DLD1 (cell line): Measurements from ENCODE around the gene MORC2.

Source experiments
- in situ Hi-C: cut with HindIII; loops from 2 replicates; pipeline ENCODE4 v1.10.0; 2017; ENCODE audit warnings: low sequenced_read_pairs

MORC2 gene

GRCh38 chr22:30968015-30968923 is at the start of gene MORC2:
Gene MORC2 (minus strand): TSS chr22:30968774. CDS start chr22:30967889, 885 bp downstream.
- in situ Hi-C loops: no loop called here

GRCh38 chr22:31005535-31005934 is 37.0 kb upstream of the MORC2 start:
- in situ Hi-C loops: no loop called here

GRCh38 chr22:31001124-31001770 is 32.7 kb upstream of the MORC2 start:
- in situ Hi-C loops: no loop called here

DNA sequence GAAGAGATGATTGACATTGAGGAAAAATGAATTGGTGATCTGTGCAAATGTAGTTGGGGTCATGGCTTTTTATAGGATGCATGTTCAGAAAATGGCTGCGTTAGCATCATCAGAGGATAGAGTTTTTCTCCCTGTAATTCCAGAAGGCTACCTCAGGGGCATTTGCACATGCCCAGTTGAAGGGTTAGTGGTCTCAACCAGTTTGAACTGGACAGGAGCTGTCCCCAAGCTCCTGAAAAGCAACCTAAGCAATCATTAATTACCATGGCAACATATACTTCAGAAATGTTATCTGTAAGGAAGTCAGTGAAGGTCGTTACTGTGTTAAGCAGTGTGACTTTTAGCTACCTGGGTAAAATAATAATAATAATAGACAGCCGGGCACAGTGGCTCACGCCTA is 29.8 kb upstream of the MORC2 start:
- in situ Hi-C loops: no loop called here

DNA sequence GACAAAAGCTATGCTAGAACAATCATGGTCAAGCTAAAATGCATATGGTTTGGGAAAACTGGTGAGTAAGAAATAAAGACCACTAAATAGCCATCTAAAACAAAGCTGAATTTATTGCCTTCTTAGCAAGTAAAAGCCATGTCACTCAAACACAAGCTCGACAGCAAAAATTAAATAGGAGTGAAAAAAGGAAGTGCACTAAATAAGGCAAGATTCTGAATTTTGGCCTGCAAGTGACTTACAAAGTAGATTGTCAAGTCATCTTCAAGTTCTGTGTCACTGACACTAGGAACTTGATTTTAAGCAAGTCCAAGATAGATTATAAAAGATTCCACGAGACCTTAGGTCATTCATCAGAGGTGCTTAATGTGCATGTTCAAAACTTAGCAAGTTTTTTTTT is 27.9 kb upstream of the MORC2 start:
- in situ Hi-C loops: no loop called here

DNA sequence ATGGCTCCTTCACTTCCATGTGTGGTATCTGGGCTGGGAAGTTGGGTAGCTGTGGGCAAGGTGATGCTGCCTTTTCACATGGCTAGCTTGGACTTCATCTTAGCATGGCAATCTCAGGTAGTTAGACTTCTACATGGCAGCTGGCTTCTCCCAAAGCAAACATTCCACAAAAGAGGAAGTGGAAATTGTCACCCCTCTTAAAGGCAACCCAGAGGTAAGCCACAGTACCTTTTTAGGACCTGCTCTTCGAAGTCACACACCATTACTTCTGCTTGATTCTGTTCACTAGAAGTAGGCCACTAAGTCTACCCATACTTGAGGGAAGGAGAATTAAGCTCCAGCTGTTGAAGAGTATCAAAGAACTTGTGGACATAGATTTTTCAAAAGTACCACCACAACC is 26.4 kb upstream of the MORC2 start:
- in situ Hi-C loops: no loop called here

GRCh38 chr22:30992565-30992964 is 24.0 kb upstream of the MORC2 start:
- in situ Hi-C loops: no loop called here

DNA sequence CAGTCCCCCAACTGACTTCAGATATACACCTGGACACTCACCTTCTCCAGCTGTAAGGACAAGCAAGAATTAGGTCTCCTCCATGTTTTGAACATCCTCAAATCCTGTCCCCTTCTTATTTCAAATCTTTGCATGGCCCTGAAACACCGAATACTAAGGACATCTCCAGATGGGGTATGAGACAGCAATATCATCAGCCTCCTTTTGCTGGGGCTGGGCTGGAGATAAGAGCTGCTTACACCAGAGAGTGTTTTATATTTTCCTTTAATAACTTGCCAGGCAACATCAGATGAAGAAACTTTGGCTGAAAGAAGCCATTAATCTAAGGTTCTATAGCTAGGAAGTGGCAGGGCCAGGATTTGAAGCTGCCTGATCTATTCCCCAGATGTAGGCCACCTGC is 22.1 kb upstream of the MORC2 start:
- in situ Hi-C loops: no loop called here

GRCh38 chr22:30989474-30989873 is 20.9 kb upstream of the MORC2 start:
- in situ Hi-C loops: no loop called here

DNA sequence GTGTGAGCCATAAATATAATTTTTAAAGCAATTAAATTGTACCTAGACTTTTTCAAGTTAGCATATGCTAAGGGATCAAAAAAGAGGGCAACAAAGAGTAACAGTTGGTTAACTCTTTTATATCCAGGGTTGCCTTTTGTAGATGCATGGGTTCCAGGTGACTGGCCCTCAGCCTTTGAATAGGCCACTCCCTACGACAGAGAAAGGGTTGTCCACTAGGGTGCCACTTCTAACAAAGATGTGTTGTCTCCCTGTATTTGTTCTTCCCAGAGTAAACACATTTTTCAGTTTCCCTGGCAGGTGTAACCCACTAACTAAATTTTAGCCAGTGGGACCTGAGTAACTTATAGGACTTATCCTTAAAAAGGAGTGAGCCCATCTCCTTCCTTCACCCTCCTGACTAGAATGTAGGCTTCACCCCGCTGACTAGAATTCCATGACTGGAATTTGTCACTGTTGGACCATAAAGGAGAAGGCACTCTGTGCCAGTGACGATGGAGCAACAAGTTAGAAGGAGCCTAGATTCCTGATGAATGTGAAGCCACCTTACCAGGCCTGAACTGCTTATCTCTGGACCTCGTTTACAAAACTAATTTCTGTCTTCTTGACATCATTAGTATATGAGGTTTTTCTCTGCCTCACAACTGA is 17.1 kb upstream of the MORC2 start:
- in situ Hi-C loops: no loop called here

DNA sequence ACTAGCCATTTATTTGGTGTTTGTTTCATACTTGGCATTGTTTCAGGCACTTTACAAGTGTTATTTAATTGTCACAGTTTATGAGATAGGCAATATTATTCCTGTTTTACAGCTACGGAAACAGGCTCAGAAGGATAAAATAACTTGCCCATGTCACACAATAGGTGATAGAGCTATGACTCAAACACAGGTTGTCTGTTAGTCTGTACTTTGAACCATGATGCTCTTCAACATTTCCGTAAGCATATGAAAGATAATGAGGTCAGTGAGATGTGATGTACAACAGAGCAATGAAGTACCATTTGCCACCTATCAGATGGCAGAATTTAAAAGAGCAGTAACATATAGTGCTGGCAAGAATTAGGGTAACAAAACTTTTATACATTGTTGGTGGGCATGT is 15.7 kb upstream of the MORC2 start:
- in situ Hi-C loops: no loop called here

DNA sequence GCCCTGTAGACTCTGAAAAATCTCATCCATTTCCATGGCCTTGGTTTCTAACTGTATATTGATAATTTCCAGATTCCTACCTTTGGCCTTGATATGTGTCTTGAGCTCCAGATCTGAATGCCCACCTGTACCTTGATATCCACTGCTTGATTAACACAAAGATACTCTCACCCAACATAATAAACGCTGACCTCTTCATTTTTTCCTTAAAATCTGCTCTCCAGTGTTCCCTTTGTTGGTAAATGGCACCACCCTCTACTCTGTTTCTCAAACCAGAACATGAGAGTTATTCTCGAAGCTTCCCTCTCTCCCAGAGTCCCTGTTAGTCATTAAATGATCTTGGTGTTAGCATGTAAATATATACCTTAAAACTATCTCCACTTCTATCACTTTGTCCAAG is 13.9 kb upstream of the MORC2 start:
- in situ Hi-C loops: no loop called here

DNA sequence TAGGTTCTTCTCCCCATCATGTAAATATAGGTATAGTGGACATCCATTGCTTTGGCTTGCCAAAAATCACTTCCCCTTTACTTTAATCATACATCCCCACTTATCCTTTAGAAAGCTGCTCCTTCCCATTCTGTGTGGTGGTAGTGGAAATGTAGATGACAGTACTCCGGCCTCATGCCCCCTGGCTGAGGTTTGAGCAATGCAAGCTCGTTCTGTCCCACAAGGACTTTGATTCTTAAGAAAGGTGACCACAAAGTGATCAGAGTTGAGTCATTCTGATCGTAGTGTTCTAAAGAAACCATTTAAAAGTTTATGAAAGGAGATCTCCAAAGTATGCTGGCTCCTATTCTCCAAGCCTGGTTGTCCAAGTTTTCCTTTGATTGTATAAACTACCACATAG is 11.4 kb upstream of the MORC2 start:
- in situ Hi-C loops: no loop called here

DNA sequence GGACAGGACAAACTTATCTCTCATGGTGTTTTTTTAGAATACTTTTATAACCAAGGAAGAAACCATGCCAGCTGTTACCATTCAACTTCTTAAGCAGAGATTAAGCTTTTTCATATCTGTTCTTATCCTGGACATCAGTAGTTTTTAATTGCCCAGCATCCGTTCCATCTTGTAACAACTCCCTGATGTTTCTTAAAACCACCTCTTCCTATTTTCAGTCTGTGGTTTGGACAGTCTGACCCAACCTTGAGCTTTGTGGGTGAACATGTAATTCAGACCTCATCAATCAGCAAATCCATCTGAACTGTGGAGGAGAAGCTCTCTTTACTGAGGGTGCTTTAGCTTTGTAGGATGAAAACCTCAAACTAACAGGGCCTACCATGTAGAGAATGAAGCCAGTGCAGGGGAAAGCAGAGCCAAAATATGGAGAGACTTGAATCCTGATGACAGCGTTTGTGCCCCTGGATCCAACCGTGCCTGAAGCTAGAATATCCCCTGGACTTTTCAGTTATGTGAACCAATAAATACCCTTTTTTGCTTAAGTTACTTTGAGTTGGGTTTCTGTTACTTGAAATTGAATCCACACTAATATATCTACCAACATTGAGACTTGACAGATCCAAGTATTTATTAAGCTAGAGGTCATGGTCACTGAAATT is 9.9 kb upstream of the MORC2 start:
- in situ Hi-C loops: no loop called here

GRCh38 chr22:30970356-30970746 is 1.8 kb upstream of the MORC2 start:
- in situ Hi-C loops: no loop called here

- in situ Hi-C loops: no loop called here
Measured at GRCh38 chr22:30969532-30970355, 1.2 kb upstream of the MORC2 start.

- in situ Hi-C loops: no loop called here
Measured at GRCh38 chr22:30968924-30969531, 454 bp upstream of the MORC2 start, which contains the start of gene TUG1. Gene TUG1 (plus strand): TSS chr22:30969265.

DNA sequence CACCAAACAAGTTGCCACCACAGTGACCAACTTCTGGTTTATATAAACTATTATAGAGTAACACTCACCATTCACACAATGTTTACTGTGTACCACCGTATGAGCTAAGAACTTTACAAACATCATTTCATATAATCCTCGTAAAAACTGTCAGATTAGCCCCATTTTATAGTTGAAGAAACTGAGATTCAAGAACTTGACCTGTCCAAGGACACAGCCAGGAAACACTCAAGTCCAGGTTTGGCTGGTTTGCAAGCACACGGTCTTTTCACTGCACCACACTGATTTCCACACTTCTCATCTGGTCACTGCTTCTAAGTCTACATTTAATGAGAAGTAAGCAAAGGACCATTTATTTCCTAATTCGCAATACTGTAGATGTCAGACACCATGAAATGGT is 3.7 kb downstream of the MORC2 start:
- in situ Hi-C loops: no loop called here

DNA sequence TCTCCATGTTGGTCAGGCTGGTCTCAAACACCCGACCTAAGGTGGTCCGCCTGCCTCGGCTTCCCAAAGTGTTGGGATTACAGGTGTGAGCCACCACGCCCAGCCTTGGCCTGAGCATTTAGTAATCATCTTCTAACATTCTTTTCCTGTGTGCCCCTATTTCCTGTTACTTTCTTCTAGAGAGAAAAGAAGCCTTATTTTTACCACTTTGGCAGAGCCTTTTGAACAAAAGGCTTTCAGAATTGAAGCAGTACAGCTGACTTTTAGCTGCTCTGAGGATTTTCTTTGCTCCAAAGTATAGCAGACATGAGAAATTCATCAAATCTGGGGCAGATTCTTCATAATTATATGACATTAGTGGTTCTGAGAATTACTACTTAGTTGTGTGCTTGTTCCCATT is 13.4 kb downstream of the MORC2 start:
- in situ Hi-C loops: no loop called here

DNA sequence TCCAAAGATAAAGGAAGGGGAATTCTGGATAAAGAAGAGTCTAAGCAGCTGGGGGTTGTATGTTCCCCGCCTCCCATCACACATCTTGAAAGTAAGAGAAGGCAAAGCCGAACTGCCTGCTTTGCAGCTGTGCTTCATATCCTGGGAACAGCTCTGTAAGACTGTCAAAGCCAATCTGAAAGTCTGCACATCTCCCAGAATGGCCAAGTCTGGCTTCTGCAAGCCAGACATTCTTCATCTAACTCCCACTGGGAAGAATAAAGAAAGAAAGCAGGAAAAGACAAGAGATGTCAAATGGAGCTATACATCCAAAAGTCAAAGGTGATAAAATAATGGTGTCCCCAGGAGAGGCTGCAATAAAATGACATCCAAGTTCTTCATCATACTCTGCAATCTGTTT is 15.4 kb downstream of the MORC2 start:
- in situ Hi-C loops: no loop called here
